Activated naive CD4-positive, alpha-beta T cell treated with anti-CD3 and anti-CD28 coated beads, Interleukin-2, amount 50 U/mL, for 24 hours (primary cell): Measurements from ENCODE around the gene SKI.

Experiments used
- H3K27ac Mint-ChIP-seq: one replicate; pipeline ENCODE4 v1.8.0; 2021; ENCODE audit warnings: mild to moderate bottlenecking, mixed read lengths
- H3K27me3 Mint-ChIP-seq: one replicate; pipeline ENCODE4 v1.8.0; 2021; ENCODE audit warnings: mixed read lengths
- H3K36me3 Mint-ChIP-seq: one replicate; pipeline ENCODE4 v1.8.0; 2021; ENCODE audit warnings: mixed read lengths
- H3K4me1 Mint-ChIP-seq: one replicate; pipeline ENCODE4 v1.8.0; 2021; ENCODE audit warnings: mixed read lengths
- H3K4me3 Mint-ChIP-seq: one replicate; pipeline ENCODE4 v1.8.0; 2021; ENCODE audit warnings: mild to moderate bottlenecking, mixed read lengths
- H3K9me3 Mint-ChIP-seq: one replicate; pipeline ENCODE4 v1.8.0; 2021; ENCODE audit warnings: mixed read lengths

SKI gene

DNA sequence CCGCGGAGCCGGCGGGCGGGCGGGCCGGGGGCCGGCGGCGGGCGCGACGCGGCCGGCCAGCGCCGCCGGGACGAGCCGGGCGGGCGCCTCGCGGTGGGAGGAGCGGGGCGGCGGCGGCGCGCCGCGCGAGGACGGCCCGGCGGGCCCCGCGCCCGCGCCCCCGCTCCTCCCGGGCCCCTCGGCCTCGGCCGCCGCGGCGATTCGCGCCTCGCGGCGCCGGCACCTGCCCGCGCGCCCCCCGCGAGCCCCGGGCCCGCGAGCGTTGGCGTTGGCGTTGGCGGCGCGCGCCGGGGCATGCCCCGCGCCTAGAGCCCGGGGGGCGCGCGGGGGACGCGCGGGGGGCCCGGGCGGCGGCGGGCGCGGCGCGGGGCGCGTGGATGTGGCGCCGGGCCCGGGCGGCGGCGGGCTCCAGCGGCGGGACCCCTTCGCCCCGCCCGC, at the start of gene SKI:
TSS of gene SKI (plus strand) at position 163 of the 438 bp plus-strand sequence. CDS start 448 bp downstream, outside the sequence.
- Mint-ChIP-seq H3K9me3 (no peaks in the 10 kb centered on the region), H3K4me3 (peak within 1 kb of the TSS; percentile 94), H3K4me1 (peaks cover 26% of the 10 kb centered on the region), H3K27me3 (no peaks in the 10 kb centered on the region), H3K36me3 (peaks cover 2% of the 10 kb centered on the region), H3K27ac (peak within 1 kb of the TSS; percentile 92)

DNA sequence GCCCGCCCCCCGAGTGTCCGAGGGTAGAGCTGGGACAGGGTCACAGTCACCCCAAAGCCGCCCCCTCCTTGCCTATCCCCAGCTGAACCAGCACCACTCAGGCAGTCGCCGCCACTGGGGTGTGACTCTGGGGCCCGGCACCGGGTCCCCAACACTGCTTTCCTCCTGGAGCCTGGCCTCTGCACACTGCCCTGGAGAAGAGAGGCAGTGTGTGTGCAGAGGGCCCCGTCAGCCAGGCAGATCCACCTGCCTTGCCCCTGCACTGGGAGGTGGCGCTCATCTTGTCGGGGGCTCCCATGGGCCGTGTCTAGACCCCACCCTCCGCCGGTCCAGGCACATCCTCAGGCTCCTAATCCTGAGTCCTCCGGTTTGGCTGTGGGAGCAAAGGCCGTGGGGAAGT, 49.2 kb upstream of the SKI start:
- Mint-ChIP-seq H3K9me3 (no peaks in the 10 kb centered on the region), H3K27ac (no peak overlapping the region), H3K4me1 (no peaks in the 10 kb centered on the region), H3K27me3 (no peaks in the 10 kb centered on the region), H3K4me3 (no peak overlapping the region), H3K36me3 (peaks cover 2% of the 10 kb centered on the region)

GRCh38 chr1:2179283-2180013, 48.7 kb upstream of the SKI start:
- Mint-ChIP-seq H3K4me3 (no peak overlapping the region), H3K27me3 (no peaks in the 10 kb centered on the region), H3K4me1 (no peaks in the 10 kb centered on the region), H3K36me3 (peaks cover 2% of the 10 kb centered on the region), H3K27ac (peak overlapping the region; percentile 19), H3K9me3 (no peaks in the 10 kb centered on the region)

DNA sequence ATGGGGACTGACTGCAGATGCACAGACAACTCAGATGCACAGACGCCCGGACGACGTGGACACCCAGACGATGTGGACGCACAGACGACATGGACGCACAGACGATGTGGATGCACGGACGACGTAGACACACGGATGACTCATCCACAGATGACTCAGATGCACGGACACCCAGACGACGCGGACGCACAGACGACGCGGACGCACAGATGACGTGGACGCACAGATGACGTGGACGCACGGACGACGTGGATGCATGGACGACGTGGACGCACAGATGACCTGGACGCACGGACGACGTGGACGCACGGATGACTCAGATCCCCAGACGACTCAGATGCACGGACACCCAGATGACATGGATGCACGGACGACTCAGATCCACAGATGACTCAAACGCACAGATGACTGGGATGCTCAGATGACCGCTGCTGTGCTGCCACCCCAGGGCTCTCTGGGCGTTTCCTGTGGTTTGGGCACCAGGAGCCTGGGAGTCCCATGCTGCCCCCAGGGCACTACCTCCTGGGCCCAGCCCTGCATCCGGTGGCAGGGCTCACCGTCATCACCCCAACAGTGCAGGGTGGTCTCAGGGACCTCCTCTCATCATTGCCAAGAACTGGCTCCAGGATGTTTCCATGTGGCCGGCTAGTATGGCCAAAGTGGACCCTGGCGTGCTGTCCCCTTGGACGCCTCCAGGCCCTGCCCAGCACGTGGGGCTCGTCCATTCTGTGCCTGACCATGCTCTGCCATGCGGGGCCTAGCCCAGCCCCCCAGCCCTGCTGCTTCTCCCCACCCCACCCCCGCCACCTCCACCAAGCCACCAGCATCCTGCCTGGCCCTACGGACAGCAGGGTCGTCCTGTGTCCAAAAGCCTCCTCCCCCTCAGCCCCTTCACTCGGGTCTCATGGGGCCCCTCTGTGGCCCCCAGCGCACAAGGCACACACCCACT, 47.5 kb upstream of the SKI start:
- Mint-ChIP-seq H3K27me3 (no peaks in the 10 kb centered on the region), H3K27ac (no peak overlapping the region), H3K36me3 (peaks cover 2% of the 10 kb centered on the region), H3K9me3 (no peaks in the 10 kb centered on the region), H3K4me1 (no peaks in the 10 kb centered on the region), H3K4me3 (no peak overlapping the region)

DNA sequence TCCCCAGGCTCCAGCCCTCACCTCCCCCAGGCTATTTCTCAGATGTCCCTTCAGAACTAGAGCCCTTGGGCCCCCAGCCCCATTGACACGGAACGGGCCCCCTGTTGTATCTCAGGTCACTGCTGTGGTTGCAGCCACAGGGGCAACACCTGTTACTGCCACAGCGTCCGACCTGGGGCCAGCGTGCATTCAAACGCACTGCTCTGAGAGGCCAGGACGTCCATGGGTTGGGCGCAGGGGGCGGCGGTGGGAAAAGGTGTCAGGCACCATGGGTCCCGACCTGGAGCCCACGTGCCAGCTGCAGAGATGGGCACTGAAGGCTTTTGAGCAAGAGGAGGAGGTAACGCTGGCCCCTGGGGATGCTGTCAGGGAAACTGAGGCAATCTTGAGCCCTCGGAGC, 46.8 kb upstream of the SKI start:
- H3K27me3 Mint-ChIP-seq = no peaks in the 10 kb centered on the region
- no peak overlapping the region for H3K27ac Mint-ChIP-seq
- no peaks in the 10 kb centered on the region for H3K4me1 Mint-ChIP-seq
- H3K36me3 Mint-ChIP-seq = peaks cover 2% of the 10 kb centered on the region
- no peak overlapping the region for H3K4me3 Mint-ChIP-seq
- H3K9me3 Mint-ChIP-seq = no peaks in the 10 kb centered on the region

DNA sequence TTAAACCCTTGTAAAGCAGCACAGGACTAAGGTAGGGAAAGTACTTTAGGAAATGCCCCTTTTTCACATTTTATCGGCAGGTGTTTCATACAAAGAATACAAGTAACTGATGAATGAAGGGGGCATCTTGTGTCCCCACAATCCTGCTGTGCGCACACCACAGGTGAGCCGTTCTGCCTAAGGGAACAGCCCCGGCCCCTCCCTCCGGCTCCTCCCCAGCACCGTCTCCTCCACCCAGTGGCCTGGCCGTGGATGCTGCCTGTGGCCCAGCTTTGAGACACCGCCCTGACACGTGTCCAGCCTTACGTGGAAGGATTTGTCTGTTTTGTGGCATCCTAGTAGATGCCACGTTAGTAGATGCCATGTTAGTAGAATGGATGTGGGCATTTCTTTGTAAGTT, 46.4 kb upstream of the SKI start:
- no peaks in the 10 kb centered on the region for H3K27me3 Mint-ChIP-seq
- no peak overlapping the region for H3K4me3 Mint-ChIP-seq
- no peaks in the 10 kb centered on the region for H3K9me3 Mint-ChIP-seq
- H3K4me1 Mint-ChIP-seq = no peaks in the 10 kb centered on the region
- no peak overlapping the region for H3K27ac Mint-ChIP-seq
- peaks cover 2% of the 10 kb centered on the region for H3K36me3 Mint-ChIP-seq

- Mint-ChIP-seq H3K36me3 (peaks cover 2% of the 10 kb centered on the region), H3K4me1 (no peaks in the 10 kb centered on the region), H3K9me3 (no peaks in the 10 kb centered on the region), H3K27ac (no peak overlapping the region), H3K27me3 (no peaks in the 10 kb centered on the region), H3K4me3 (no peak overlapping the region)
Measured at GRCh38 chr1:2182376-2182775, 45.7 kb upstream of the SKI start.

GRCh38 chr1:2183937-2184334, 44.2 kb upstream of the SKI start:
- no peaks in the 10 kb centered on the region for H3K4me1 Mint-ChIP-seq
- H3K36me3 Mint-ChIP-seq = peaks cover 2% of the 10 kb centered on the region
- H3K27ac Mint-ChIP-seq = no peak overlapping the region
- no peaks in the 10 kb centered on the region for H3K27me3 Mint-ChIP-seq
- no peak overlapping the region for H3K4me3 Mint-ChIP-seq
- H3K9me3 Mint-ChIP-seq = no peaks in the 10 kb centered on the region

- no peak overlapping the region for H3K4me3 Mint-ChIP-seq
- H3K27ac Mint-ChIP-seq = no peak overlapping the region
- H3K9me3 Mint-ChIP-seq = no peaks in the 10 kb centered on the region
- H3K4me1 Mint-ChIP-seq = peaks cover 4% of the 10 kb centered on the region
- H3K36me3 Mint-ChIP-seq = peaks cover 2% of the 10 kb centered on the region
- H3K27me3 Mint-ChIP-seq = no peaks in the 10 kb centered on the region
Measured at GRCh38 chr1:2184531-2184930, 43.6 kb upstream of the SKI start.

DNA sequence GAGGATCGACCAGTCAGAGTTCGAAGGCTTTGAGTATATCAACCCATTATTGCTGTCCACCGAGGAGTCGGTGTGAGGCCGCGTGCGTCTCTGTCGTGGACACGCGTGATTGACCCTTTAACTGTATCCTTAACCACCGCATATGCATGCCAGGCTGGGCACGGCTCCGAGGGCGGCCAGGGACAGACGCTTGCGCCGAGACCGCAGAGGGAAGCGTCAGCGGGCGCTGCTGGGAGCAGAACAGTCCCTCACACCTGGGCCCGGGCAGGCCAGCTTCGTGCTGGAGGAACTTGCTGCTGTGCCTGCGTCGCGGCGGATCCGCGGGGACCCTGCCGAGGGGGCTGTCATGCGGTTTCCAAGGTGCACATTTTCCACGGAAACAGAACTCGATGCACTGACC, 43.2 kb upstream of the SKI start:
- H3K27me3 Mint-ChIP-seq = no peaks in the 10 kb centered on the region
- no peaks in the 10 kb centered on the region for H3K9me3 Mint-ChIP-seq
- peaks cover 2% of the 10 kb centered on the region for H3K36me3 Mint-ChIP-seq
- H3K4me3 Mint-ChIP-seq = no peak overlapping the region
- H3K27ac Mint-ChIP-seq = no peak overlapping the region
- peaks cover 4% of the 10 kb centered on the region for H3K4me1 Mint-ChIP-seq

- H3K36me3 Mint-ChIP-seq = peaks cover 2% of the 10 kb centered on the region
- H3K27me3 Mint-ChIP-seq = no peaks in the 10 kb centered on the region
- no peak overlapping the region for H3K27ac Mint-ChIP-seq
- H3K4me1 Mint-ChIP-seq = peaks cover 4% of the 10 kb centered on the region
- no peaks in the 10 kb centered on the region for H3K9me3 Mint-ChIP-seq
- no peak overlapping the region for H3K4me3 Mint-ChIP-seq
Measured at GRCh38 chr1:2185880-2186855, 42.0 kb upstream of the SKI start.

GRCh38 chr1:2186901-2187300, 41.2 kb upstream of the SKI start:
- H3K4me3 Mint-ChIP-seq = no peak overlapping the region
- H3K27me3 Mint-ChIP-seq = no peaks in the 10 kb centered on the region
- no peaks in the 10 kb centered on the region for H3K9me3 Mint-ChIP-seq
- H3K27ac Mint-ChIP-seq = no peak overlapping the region
- peaks cover 2% of the 10 kb centered on the region for H3K36me3 Mint-ChIP-seq
- H3K4me1 Mint-ChIP-seq = peaks cover 7% of the 10 kb centered on the region

DNA sequence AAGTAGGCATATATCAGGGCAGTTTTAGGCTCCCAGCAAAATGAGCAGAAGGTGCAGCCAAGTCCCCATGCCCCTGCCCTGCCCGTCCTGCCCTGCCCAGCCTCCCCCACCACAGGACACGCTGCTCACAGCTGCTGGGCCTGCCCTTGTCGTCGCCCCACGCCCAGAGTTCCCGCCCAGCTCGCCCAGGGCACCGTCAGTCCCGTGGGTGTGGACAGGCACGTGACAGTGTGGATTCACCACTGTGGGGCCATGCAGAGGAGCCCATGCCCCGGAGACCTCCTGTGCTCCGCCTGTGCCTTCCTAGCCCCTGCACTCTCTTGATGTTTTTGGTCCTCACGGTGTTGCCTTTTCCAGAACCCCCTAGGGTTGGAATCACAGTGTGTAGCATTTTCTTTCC, 40.5 kb upstream of the SKI start:
- H3K27me3 Mint-ChIP-seq = no peaks in the 10 kb centered on the region

GRCh38 chr1:2188336-2188735, 39.8 kb upstream of the SKI start:
- Mint-ChIP-seq H3K27ac (no peak overlapping the region), H3K4me1 (peaks cover 12% of the 10 kb centered on the region), H3K36me3 (no peaks in the 10 kb centered on the region), H3K9me3 (no peaks in the 10 kb centered on the region), H3K27me3 (no peaks in the 10 kb centered on the region), H3K4me3 (no peak overlapping the region)

More for the DNA sequence above, 40.5 kb upstream of the SKI start:
- peaks cover 1% of the 10 kb centered on the region for H3K36me3 Mint-ChIP-seq
- no peak overlapping the region for H3K4me3 Mint-ChIP-seq
- H3K27ac Mint-ChIP-seq = no peak overlapping the region
- no peaks in the 10 kb centered on the region for H3K9me3 Mint-ChIP-seq
- H3K4me1 Mint-ChIP-seq = peaks cover 8% of the 10 kb centered on the region
